COR-L47 (cell line): ENCODE data around the gene CNP.

Experiments
- DNase-seq: peaks from one replicate; lab custom pipeline; 2025; lab: John Stamatoyannopoulos, UW

CNP gene

DNA sequence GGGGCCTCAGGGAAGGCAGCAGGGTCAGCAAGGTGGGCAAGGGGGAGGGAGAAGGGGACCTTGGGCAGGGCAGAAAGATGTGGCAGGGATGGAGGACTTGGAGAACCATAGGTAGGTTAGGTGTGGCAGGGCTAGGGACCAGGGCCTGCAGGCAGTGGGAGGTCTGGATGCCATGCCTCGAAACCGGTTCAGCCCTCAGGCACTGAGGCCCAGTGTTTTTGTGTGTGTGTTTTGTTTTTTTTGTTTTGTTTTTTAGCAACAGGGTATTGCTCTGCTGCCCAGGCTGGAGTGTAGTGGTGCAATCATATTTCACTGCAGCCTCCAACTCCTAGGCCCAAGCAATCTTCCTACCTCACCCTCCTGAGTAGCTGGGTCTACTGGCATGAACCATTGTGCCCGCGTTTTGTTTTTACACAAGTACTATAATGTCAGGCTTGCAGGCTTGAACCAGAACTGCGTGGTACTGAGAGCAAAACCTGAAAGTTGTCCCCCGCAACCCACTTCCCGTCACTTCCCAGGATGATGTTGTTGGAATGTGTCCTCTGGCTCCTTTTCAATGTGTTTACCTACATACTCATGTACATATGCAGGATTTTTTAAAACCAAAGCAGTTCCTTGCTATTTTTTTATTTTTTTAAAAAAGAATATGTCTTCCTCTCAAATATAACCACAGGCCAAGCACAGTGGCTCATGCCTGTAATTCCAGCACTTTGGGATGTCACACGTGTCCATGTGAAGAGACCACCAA lies 23.8 kb upstream of the CNP start:
- no peak for DNase-seq

DNA sequence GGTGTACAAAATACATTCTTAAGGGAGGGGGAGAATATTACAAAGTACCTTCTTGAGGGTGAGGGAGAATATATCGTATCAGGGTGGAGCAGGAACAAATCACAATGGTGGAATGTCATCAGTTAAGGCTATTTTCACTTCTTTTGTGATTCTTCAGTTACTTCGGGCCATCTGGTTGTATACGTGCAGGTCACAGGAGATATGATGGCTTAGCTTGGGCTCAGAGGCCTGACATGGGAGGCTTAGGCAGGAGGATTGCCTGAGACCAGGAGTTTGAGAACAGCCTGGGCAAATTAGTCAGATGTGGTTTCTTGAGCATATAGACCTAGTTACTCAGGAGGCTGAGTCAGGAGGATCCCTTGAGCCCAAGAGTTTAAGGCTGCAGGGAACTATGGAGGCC lies 23.1 kb upstream of the CNP start:
- no peak for DNase-seq

GRCh38 chr17:41944943-41945342 lies 21.7 kb upstream of the CNP start:
- no peak for DNase-seq

DNA sequence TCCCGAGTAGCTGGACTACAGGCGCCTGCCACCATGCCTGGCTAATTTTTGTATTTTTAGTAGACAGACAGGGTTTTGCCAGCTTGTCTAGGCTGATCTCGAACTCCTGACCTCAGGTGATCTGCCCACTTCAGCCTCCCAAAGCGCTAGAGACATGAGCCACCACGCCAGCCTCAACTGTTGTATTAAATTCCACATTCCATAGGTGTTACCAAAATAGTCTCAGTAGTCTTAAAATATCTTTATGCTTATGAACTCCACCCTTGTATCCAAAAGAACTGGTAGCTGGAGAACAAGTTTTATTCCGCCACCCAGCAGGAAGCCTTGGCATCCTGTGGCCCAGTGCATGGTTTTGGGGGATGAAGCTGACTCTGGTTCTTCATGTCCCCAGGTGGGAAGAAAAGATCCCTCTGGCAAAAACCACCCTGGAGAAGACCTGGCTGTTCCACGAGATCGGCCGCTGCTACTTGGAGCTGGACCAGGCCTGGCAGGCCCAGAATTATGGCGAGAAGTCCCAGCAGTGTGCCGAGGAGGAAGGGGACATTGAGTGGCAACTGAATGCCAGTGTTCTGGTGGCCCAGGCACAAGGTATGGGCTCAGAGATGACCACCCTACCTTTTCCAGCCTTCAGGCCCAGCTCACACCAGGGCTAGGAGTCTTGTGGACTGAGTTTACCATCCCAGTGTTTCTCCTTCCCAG lies 17.7 kb upstream of the CNP start:
- DNase-seq: no peak

DNA sequence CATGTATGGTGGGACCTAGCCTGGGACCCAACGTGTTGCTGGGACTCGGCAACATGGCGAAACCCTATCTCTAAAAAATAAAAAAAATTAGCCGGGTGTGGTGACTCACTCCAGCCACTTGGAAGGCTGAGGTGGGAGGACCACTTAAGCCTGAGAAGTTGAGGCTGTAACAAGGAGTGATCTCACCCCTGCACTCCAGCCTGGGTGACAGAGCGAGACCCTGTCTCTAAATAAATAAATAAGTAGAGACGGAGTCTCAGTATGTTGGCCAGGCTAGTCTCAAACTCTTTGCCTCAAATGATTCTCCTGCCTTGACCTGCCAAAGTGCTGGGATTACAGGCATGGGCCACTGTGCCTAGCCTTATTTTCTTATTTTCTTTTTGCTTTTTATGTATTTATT lies 10.1 kb upstream of the CNP start:
- no peak for DNase-seq

DNA sequence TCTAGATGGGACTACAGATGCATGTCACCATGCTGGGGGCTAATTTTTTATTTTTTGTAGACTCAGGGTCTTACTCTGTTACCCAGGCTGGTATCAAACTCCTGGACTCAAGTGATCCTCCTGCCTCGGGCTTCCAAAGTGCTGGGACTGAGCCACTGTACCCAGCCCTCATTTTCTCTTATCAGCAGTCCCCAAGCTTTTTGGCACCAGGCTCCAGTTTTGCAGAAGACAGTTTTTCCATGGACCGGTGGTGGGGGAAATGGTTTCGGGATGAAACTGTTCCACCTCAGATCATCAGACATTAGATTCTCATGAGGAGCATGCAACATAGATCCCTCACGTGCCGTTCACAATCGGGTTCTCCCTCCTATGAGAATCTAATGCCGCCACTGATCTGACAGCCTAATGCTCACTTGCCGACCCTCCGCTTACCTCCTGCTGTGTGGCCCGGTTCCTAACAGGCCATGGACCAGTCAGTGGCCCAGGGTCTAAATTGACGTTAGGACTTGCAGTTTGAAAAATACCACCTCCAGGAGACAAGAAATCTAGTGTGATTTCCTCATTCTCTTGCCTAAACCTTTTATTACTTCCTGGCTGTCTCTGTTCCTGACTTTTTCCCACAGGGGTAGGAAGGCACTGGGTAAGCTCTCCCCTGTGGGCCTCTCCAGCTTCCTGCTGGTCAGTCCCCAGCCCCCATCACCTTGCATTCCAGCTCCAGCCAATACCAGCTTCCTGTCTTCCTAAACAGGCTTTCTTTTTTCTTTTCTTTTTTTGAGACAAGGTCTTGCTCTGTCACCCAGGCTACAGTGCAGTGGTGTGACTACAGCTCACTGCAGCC lies 9.3 kb upstream of the CNP start:
- no peak for DNase-seq

DNA sequence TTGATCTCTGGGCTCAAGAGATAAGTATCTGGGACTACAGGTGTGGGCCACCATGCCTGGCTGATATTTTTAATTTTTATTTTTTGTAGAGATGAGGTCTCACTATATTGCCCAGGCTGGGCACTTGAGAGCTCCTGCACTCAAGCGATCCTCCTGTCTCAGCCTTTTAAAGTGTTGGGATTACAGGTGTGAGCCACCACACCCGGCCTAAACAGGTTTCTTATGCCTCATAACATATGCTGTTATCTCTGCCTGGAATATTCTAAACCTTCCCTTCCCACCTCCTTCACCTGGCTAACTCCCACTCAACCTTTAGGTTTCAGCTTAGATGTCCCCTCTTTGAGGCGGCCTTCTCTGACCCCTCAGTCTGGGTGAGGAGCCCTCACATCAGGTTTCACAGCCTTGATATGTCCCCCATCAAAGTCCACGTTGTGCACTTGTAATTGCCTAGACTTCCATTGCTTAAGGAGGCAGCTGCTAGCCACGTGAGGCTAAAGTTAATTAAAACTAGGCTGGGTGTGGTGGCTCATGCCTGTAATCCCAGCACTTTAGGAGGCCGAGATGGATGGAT lies 8.6 kb upstream of the CNP start:
- no peak for DNase-seq

GRCh38 chr17:41959030-41959335 lies 7.6 kb upstream of the CNP start:
- no peak for DNase-seq

DNA sequence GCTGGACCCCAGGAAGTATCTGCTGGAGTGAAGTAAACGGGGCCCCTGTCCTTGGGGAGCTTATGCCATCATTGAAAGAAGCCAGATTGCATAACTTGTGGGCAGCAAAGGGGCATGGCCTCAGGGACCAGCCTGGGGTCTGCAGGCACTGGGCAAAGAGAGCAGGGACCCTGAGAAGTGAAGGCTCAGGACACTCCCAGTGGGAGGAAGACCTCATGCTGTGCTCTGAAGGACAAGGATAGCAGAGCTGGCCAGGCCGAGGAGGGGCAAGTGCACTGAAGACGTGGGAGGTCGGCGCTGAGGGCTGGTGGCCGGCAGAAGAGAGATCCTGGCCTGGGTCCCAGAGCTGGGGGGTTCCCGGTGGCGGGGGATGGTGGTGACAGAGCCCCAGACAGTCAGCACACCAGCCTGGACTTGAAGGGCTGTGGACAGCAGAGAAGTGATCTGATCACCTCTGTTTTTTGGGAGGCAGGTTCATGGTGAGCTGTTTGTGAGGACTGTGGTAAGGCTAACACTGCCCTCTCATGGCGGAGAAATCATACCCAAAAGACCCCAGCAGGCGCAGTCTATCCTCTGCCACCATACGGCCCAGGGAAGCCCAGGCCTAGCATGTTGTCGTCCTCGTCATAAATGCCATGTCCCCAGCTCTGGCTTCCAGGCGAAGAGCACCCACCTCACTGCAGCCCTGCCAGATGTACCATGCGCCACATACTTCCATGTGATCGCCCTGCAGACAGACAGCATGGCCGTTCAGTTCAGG lies 7.1 kb upstream of the CNP start:
- peak; percentile 14 for DNase-seq

- no peak for DNase-seq
Observed at GRCh38 chr17:41962111-41962510, 4.5 kb upstream of the CNP start.

DNA sequence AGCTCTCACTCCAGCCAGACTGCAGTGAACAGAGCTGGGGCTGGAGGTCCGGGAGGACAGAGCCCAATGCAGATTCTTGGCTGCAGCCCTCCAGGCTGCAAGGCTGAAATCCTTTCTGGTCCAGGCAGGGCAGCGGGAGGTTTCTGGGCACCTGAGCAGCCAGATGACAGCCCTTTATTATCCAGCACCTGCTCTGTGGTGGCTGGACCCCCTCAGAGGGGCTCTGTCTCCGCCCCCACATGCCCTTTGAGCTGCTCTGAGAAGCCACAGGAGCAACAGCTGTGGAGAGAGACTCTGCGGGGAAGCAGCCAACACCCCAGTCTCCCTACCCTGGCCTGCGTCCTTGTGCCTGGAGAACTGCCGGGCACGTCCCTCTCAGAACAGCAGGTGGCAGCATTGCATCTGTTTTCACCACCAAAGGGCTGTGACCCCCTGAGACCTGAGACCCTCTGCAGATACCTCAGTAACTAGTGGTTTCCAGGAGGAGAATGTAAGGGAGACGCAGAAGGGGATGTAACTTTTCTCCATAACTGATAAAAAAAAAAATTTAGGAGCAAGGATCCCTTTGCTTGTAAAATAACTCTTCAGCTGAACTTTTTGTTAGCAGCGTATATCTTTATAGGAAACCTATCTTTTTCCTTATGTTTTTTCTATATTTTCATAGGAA lies 3.7 kb upstream of the CNP start:
- peak; percentile 87 for DNase-seq

- DNase-seq: peak; percentile 94
Observed at GRCh38 chr17:41965694-41966462, 717 bp upstream of the CNP start.

GRCh38 chr17:41967141-41967920 lies 736 bp downstream of the CNP start:
- DNase-seq: no peak

GRCh38 chr17:41967921-41968578 lies 1.5 kb downstream of the CNP start:
- no peak for DNase-seq

GRCh38 chr17:41968676-41969075 lies 2.1 kb downstream of the CNP start:
- no peak for DNase-seq

- no peak for DNase-seq
Observed at GRCh38 chr17:41970901-41971331, 4.3 kb downstream of the CNP start.

GRCh38 chr17:41971721-41972523 lies 5.3 kb downstream of the CNP start:
- DNase-seq: no peak
